A673 (cell line): ENCODE results near the gene SEZ6L.

Experiments
- CTCF ChIP-seq: fragments of 300-800, 200-600 bp; sonication (generic); conservative IDR thresholded peaks from 2 replicates; pipeline ENCODE4 v1.5.1; 2017; ENCODE audit warnings: low read depth, mild to moderate bottlenecking, antibody characterized with exemption, low read length, moderate library complexity, mixed read lengths
- EZH2 ChIP-seq: fragments of 200-600 bp; sonication (generic); IDR thresholded peaks from 2 replicates; pipeline ENCODE4 v1.6.1; 2017; ENCODE audit warnings: borderline replicate concordance, low read depth, mild to moderate bottlenecking, mixed read lengths, antibody characterized with exemption, low read length; ENCODE audit not compliant: poor library complexity, severe bottlenecking

- no peak for TF ChIP-seq CTCF
- no peak for TF ChIP-seq EZH2
Measured at GRCh38 chr22:26135806-26136205, 33.5 kb upstream of the SEZ6L start.
